Activated CD8-positive, alpha-beta memory T cell treated with anti-CD3 and anti-CD28 coated beads for 36 hours (primary cell): Measurements from ENCODE around the gene FAM3C. TPM values are rescaled to one million over a fixed set of nuclear protein-coding genes. Genes with fewer than 3 reads are reported as not detected.

Experiments used
- CTCF ChIA-PET: fragments of 350-600 bp; sonication (Branson Sonifier 250); formaldehyde crosslinking; loops from one replicate; lab custom pipeline; 2021; ENCODE audit warnings: antibody characterized with exemption; lab: Charles Lee
- POLR2A ChIA-PET: fragments of 350-600 bp; sonication (Branson Sonifier 250); formaldehyde crosslinking; loops from one replicate; lab custom pipeline; 2021; ENCODE audit warnings: antibody characterized with exemption; lab: Charles Lee
- total RNA-seq, 2 experiments: library from RNA; stranded (reverse); gene quantifications; one replicate each; pipeline ENCODE4 v1.2.3, GENCODE V29; 2021

Gene FAM3C
- total RNA-seq, 2 experiments from 2014 or later: 58.4 to 60.8 TPM

DNA sequence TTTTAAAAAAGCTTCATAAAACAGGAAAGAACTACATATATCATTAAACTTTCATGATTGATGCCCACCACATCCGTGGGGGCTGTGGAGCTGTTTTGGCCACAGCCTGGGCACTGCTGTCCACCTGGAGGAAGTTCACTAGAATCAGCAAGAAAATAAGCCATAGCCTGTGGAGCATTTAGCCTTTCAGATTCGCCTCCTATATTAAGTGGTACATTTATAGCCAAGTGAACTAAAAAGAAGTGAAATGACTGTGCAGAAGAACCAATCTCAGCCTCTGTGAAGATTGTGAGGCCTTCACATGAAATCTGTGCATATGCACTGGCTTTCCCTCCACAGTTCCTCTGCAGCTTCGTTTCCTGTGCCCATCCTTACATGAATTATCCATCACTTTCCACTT is 43.8 kb downstream of the FAM3C start:
- ChIA-PET POLR2A (no interaction called here), CTCF (no interaction called here)

DNA sequence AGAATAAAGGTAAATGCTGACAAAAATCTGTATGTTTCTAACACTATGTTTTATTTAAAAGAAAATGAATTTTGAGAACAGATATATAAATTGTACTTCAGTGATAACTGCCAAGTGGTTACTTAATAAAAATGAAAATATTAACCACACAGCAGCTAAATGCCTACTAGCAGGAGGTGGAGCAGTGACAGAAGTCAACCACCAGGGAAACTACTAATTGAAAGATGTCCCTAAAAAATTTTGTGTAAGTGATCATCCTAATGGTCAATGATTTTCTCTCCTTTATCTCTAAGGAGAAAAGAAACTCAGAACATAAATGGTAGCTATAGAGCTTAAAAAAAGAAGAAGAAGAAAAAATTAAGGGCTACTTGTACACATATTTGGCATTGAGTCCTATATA is 44.4 kb downstream of the FAM3C start:
- POLR2A ChIA-PET: interaction anchor here (0.5 kb wide), 1 partner anchor 198 kb away, joined by 3 read pairs; no protein-coding TSS in a partner anchor
- CTCF ChIA-PET: interaction anchor here (1.3 kb wide), 1 partner anchor 18 kb away, joined by 4 read pairs; no protein-coding TSS in a partner anchor

GRCh38 chr7:121344497-121344896 is 51.6 kb downstream of the FAM3C start:
- POLR2A ChIA-PET: no interaction called here
- CTCF ChIA-PET: no interaction called here

DNA sequence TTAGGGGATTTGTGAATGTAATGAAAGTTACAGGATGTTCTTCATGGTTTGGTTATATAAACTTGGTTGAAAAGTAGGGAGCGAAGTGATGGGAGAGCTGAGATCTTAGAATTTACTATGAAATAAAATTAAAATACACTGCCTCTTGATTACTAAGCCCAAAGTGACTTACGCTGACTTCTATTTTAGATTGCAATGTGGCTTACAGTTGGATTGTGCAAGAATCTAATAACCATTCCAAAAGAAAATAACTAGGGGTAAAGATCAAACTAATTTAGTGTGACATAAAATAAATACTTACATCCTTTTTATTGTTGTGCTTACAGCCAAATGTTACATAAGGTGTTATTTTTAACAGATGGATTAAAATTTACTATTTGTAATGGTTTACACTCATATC is 52.0 kb downstream of the FAM3C start:
- CTCF ChIA-PET: no interaction called here
- POLR2A ChIA-PET: no interaction called here

DNA sequence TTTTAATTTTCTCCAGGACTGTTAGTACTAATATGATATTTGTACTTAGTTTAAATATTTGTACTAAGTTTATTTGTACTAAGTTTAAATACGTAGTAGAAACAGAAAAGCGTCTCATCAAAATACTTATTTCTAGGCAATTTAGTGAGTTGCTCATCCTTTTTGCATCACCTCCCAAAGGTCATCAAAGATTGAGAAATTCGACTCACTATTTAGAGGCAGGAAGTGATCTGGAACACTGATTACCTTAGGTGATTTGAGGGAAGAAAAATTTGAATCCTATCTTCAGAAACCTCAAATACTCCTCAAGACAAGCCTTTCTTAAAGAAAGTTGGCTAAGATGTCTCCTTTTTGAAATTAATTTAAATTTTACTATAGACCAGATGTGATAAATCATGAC is 52.8 kb downstream of the FAM3C start:
- ChIA-PET POLR2A (no interaction called here), CTCF (no interaction called here)

GRCh38 chr7:121342631-121343030 is 53.5 kb downstream of the FAM3C start:
- POLR2A ChIA-PET: no interaction called here
- CTCF ChIA-PET: no interaction called here

- ChIA-PET POLR2A (no interaction called here), CTCF (interaction anchor here (0.7 kb wide), 1 partner anchor 238 kb away, joined by 3 read pairs; no protein-coding TSS in a partner anchor)
Measured at GRCh38 chr7:121341933-121342332, 54.2 kb downstream of the FAM3C start.

DNA sequence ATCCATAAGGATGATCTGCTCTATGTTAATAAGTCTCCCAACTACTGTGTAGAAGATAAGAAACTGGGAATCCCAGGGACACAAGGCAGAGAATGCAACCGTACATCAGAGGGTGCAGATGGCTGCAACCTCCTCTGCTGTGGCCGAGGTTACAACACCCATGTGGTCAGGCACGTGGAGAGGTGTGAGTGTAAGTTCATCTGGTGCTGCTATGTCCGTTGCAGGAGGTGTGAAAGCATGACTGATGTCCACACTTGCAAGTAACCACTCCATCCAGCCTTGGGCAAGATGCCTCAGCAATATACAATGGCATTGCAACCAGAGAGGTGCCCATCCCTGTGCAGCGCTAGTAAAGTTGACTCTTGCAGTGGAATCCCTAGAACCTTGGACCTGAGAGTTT is 57.0 kb downstream of the FAM3C start:
- ChIA-PET POLR2A (no interaction called here), CTCF (no interaction called here)

- CTCF ChIA-PET: no interaction called here
Measured at GRCh38 chr7:121337398-121337797, 58.7 kb downstream of the FAM3C start.

DNA sequence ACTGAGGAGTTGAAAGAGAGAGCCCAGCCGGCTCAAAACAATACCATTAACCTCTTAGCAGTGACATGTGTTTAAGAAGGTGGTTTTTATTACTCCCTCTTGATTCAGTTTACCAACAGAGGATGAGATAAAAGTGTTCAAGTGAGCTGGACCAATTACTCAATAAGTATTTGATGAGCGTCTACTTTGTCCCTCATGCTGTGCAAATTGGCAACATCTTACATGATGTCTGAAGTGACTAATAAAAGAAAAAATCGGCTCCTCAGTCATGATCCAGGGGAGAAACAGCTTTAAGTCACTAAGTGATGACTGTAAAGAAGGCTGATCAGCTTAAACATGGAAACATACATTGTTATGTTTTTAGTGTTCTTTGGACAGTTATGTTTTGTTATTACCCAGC is 59.5 kb downstream of the FAM3C start:
- ChIA-PET CTCF (no interaction called here), POLR2A (no interaction called here)

More at GRCh38 chr7:121337398-121337797, 58.7 kb downstream of the FAM3C start:
- POLR2A ChIA-PET: no interaction called here

GRCh38 chr7:121334875-121335648 is 61.0 kb downstream of the FAM3C start:
- POLR2A ChIA-PET: no interaction called here

GRCh38 chr7:121334376-121334775 is 61.7 kb downstream of the FAM3C start:
- CTCF ChIA-PET: no interaction called here
- POLR2A ChIA-PET: no interaction called here

More at GRCh38 chr7:121334875-121335648, 61.0 kb downstream of the FAM3C start:
- CTCF ChIA-PET: no interaction called here

DNA sequence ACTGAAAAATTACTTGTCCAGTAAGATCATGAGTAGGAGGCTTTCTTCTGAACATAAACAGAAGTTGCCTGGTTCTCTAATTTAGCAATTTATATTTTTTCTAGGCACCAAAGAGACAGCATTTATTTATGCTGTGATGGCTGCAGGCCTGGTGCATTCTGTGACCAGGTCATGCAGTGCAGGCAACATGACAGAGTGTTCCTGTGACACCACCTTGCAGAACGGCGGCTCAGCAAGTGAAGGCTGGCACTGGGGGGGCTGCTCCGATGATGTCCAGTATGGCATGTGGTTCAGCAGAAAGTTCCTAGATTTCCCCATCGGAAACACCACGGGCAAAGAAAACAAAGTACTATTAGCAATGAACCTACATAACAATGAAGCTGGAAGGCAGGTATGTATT is 64.5 kb downstream of the FAM3C start:
- CTCF ChIA-PET: no interaction called here
- POLR2A ChIA-PET: no interaction called here

GRCh38 chr7:121331048-121331447 is 65.1 kb downstream of the FAM3C start:
- POLR2A ChIA-PET: no interaction called here
- CTCF ChIA-PET: interaction anchor here (0.6 to 2.1 kb wide), 4 partner anchors 84 to 645 kb away, joined by 3 to 6 read pairs (median 4); no protein-coding TSS in a partner anchor

GRCh38 chr7:121330053-121330833 is 65.9 kb downstream of the FAM3C start:
- CTCF ChIA-PET: interaction anchor here (0.6 to 2.1 kb wide), 6 partner anchors 8 to 646 kb away, joined by 3 to 6 read pairs (median 3); partner anchors contain the start of gene FAM3C
- POLR2A ChIA-PET: interaction anchor here (0.7 kb wide), 1 partner anchor 16 kb away, joined by 3 read pairs; no protein-coding TSS in a partner anchor

GRCh38 chr7:121329191-121330052 is 66.7 kb downstream of the FAM3C start:
- ChIA-PET CTCF (interaction anchor here (1.1 to 2.1 kb wide), 3 partner anchors 9 to 216 kb away, joined by 3 to 6 read pairs (median 3); partner anchors contain the start of gene FAM3C), POLR2A (no interaction called here)

DNA sequence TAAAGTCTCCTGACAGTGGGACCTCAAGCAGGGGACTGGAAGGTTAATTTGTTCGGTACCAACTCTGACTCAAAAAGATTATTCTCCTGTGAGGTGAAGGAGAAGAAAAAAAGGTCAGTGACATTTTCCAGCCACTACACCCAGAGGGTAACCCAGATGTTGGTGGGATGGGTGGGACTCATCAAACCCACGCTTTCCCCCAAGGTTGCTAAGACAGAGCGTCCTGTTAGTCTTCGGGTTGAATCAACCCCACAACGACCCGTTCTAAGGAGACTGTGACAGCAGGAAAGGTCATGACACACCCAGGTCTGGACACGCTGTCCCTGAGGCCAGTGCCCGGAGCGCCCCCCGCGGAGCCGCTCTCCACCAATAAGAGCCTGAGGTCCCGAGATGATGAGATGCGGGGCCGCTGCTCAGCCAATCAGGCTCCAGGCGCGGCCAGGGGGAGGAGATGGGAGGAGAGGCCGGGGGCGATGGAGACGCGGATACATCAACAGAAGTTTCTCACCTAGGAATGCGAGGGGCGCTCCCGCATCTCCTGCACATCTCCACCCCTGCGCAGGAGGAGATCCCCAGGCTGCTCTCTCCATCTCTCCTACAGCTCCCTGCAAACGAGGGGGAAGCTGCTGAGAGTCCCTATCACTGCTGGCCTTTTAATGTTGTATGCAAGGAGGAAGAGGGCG is 67.5 kb downstream of the FAM3C start, which contains the start of gene WNT16:
Gene WNT16, plus strand, starts transcription at position 493 of the 683 bp plus-strand sequence. CDS start 293 bp downstream, outside the sequence.
- ChIA-PET POLR2A (no interaction called here), CTCF (interaction anchor here (1.7 kb wide), 1 partner anchor 10 kb away, joined by 3 read pairs; no protein-coding TSS in a partner anchor)

GRCh38 chr7:121327671-121328070 is 68.4 kb downstream of the FAM3C start:
- ChIA-PET CTCF (no interaction called here), POLR2A (no interaction called here)
